Colonic mucosa (tissue), 4 donors: Measurements from ENCODE around the gene CCL19. TPM values are rescaled to one million over a fixed set of nuclear protein-coding genes. Genes with fewer than 3 reads are reported as not detected.

Experiments
- DNase-seq: peaks from one replicate; pipeline ENCODE4 v3.0.0-alpha.2; 2020
- H3K27ac ChIP-seq: fragments of 200-600 bp; one replicate; pipeline ENCODE4 v1.8.0; 2021
- H3K27me3 ChIP-seq: fragments of 200-600 bp; one replicate; pipeline ENCODE4 v1.8.0; 2021
- H3K36me3 ChIP-seq: fragments of 200-600 bp; one replicate; pipeline ENCODE4 v1.8.0; 2021
- H3K4me1 ChIP-seq: fragments of 200-600 bp; one replicate; pipeline ENCODE4 v1.8.0; 2021; ENCODE audit warnings: mild to moderate bottlenecking
- H3K4me3 ChIP-seq: fragments of 200-600 bp; one replicate; pipeline ENCODE4 v1.8.0; 2021
- H3K9ac ChIP-seq, 2 donors: one replicate each; pipeline ENCODE4 v1.7.0; 2013; ENCODE audit warnings: control low read depth in 2 of 2, low read depth in 2 of 2, low read length in 2 of 2
- H3K9me3 ChIP-seq: fragments of 200-600 bp; one replicate; pipeline ENCODE4 v1.8.0; 2021
- intact Hi-C: fragments of 100-400 bp; cut with DNase I; formaldehyde crosslinking; loops from one replicate; pipeline ENCODE4 v1.14.1; 2022
- total RNA-seq, 2 donors: library from RNA; stranded (reverse); fragmentation: NEBNext Ultra II Directional in 1 of 2; extraction: Animal tissue kit (Norgen Biotek cat#: 25700) in 1 of 2; gene quantifications; one replicate each; pipeline ENCODE4 v1.2.1, GENCODE V29; 2021
- TF ChIP-seq, protein P1 (sequence below): fragments of 200-600 bp; IDR thresholded peaks from one replicate; pipeline ENCODE4 v1.8.0; 2022; ENCODE audit warnings: antibody characterized with exemption, mild to moderate bottlenecking
- donor health status: healthy.
- donor health status: DM: no; HTN: no; CAD: no.
- donor health status: DM: no; HTN: no; CAD: no.

Gene CCL19
- total RNA-seq, 2 donors from 2014 or later = 2.2 to 5.0 TPM

DNA sequence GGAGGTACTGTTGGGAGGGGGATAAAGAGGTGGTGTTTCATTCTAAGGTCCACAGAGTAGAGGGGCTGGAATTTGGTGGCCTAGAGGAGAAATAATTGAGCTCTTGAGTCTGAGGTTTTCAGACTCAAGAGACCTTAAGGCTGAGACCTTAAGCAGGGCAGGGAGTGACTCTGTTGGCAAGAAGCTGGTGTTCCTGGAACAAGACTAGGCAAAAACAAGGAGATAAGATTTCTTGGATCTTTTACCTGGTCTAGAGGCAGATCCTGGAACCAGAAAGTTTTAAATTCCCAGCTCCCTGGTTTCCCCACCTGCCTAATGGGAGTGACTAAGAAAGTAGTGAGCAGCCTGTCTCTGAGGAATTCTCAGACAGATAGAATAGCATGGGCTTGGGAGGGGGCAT is 22.9 kb upstream of the CCL19 start:
- intact Hi-C loops = no loop called here
- Histone ChIP-seq H3K4me3 (no peak overlapping the region), H3K36me3 (no peaks in the 10 kb centered on the region), H3K27me3 (no peaks in the 10 kb centered on the region), H3K27ac (no peak overlapping the region), H3K9ac (no peak overlapping the region), H3K4me1 (no peaks in the 10 kb centered on the region), H3K9me3 (no peaks in the 10 kb centered on the region)
- TF ChIP-seq, protein P1, sequence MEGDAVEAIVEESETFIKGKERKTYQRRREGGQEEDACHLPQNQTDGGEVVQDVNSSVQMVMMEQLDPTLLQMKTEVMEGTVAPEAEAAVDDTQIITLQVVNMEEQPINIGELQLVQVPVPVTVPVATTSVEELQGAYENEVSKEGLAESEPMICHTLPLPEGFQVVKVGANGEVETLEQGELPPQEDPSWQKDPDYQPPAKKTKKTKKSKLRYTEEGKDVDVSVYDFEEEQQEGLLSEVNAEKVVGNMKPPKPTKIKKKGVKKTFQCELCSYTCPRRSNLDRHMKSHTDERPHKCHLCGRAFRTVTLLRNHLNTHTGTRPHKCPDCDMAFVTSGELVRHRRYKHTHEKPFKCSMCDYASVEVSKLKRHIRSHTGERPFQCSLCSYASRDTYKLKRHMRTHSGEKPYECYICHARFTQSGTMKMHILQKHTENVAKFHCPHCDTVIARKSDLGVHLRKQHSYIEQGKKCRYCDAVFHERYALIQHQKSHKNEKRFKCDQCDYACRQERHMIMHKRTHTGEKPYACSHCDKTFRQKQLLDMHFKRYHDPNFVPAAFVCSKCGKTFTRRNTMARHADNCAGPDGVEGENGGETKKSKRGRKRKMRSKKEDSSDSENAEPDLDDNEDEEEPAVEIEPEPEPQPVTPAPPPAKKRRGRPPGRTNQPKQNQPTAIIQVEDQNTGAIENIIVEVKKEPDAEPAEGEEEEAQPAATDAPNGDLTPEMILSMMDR = no peak
- no peak for DNase-seq

DNA sequence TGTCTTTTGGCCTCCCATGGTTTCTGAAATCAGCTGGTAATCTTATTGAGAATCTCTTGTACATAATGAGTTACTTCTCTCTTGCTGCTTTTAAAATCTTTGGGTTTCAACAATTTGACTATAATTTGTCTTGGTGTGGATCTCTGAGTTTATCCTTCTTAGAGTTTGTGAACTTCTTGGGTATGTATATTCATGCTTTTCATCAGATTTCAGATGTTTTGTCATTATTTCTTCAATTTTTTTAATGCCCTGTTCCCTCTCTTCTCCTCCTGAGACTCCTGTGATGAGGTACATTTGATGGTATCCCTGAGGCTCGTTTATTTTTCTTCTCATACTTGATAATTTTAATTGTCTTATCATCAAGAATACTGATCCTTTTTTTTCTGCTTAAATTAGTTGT is 21.1 kb upstream of the CCL19 start:
- Histone ChIP-seq H3K4me1 (no peaks in the 10 kb centered on the region), H3K36me3 (no peaks in the 10 kb centered on the region), H3K27me3 (no peaks in the 10 kb centered on the region), H3K9me3 (no peaks in the 10 kb centered on the region), H3K4me3 (no peak overlapping the region), H3K9ac (no peak overlapping the region), H3K27ac (no peak overlapping the region)
- intact Hi-C loops = no loop called here
- TF ChIP-seq, protein P1 = no peak
- no peak for DNase-seq

DNA sequence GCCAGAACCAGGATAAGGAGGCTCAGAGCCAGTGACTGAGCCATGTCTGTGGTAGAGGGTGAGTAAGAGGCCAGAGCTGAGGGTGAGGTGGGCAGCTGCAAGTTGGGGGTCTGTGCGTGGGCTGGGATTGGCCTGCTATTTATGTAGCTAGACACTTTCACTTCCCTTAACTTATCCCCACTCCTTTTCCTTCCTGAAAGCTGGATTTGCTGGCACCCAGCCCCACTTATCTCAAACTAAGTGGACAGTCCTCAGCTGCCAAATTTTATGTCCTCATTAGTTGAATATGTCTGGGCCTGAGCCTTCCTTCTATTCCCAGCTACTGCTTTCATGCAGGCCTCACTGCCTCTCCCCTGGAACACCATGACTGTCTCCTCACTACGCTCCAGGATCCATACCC is 18.9 kb upstream of the CCL19 start, which contains the start of gene CCL21:
CCL21 (minus strand) TSS at position 114 of the 400 bp plus-strand sequence; CDS start at position 44, 70 bp downstream.
- Histone ChIP-seq H3K27ac (no peak within 1 kb of the TSS), H3K9me3 (no peaks in the 10 kb centered on the region), H3K36me3 (no peaks in the 10 kb centered on the region), H3K9ac (no peak within 1 kb of the TSS), H3K4me1 (no peaks in the 10 kb centered on the region), H3K27me3 (no peaks in the 10 kb centered on the region), H3K4me3 (no peak within 1 kb of the TSS)
- TF ChIP-seq, protein P1 = no peak
- DNase-seq = no peak
- intact Hi-C loops = no loop called here

DNA sequence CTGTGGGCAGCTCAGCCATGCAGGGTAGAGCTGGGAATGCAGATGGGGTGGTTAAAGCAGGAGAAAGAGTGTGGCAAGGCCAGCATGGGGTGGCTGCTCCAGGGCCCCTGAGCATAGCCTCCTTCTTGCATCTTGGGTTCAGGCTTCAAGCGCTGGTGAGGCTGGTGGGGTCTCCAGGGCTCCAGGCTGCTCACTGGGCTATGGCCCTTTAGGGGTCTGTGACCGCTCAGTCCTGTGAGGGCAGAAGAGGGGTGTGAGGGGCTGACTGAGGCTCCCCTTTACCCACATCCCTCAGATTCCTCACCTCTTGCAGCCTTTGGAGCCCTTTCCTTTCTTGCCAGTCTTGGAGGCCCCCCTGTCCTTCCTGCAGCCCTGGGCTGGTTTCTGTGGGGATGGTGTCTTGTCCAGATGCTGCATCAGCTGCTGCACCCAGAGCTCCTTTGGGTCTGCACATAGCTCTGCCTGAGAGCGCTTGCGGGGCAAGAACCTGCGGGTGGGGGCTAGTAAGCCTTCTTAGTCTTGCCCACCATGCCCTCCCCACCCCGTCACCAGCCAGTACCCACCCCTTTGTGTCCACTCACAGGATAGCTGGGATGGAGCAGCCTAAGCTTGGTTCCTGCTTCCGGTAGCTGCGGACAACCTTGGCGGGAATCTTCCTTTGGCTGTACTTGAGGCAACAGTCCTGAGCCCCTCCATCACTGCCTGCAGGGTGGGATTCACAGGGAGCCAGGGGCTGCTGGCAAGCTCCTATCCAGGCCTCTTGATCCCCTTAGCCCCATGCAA is 18.3 kb upstream of the CCL19 start:
- DNase-seq = no peak
- H3K27ac ChIP-seq = no peak overlapping the region
- no peak overlapping the region for H3K4me3 ChIP-seq
- intact Hi-C loops = no loop called here
- H3K4me1 ChIP-seq = no peaks in the 10 kb centered on the region
- no peaks in the 10 kb centered on the region for H3K36me3 ChIP-seq
- H3K9ac ChIP-seq = no peak overlapping the region
- no peaks in the 10 kb centered on the region for H3K9me3 ChIP-seq
- no peaks in the 10 kb centered on the region for H3K27me3 ChIP-seq
- TF ChIP-seq, protein P1 = no peak

DNA sequence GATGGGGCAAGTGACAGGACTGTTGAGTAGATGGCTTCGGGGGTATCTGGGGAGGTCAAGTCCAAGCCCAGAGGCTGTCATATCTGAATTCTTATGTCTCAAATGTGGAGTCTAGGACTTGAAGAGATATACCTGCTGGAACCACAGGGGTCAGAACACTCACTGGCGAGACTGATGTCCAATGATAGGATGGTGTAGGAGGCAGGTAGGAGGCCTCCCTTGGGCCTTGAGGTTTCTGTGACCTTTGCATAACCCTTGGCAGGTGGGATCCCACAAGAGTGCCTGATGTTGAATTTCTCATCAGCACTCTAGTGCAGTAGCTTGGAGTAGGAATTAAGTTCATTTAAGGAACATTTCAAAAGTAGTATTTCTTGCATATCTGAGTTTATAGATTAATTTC is 16.1 kb upstream of the CCL19 start:
- Histone ChIP-seq H3K36me3 (no peaks in the 10 kb centered on the region), H3K9me3 (no peaks in the 10 kb centered on the region), H3K27ac (no peak overlapping the region), H3K9ac (no peak overlapping the region), H3K4me3 (no peak overlapping the region), H3K4me1 (no peaks in the 10 kb centered on the region), H3K27me3 (no peaks in the 10 kb centered on the region)
- TF ChIP-seq, protein P1 = no peak
- no peak for DNase-seq
- intact Hi-C loops = no loop called here
